Bronchus fibroblast of lung (primary cell): ENCODE data around the gene UPK3A. TPM values are rescaled to one million over a fixed set of nuclear protein-coding genes. Genes with fewer than 3 reads are reported as not detected.

ENCODE experiments used
- total RNA-seq: library from RNA; depleted of rRNA; stranded (reverse); fragments of >200 nt; gene quantifications from 2 replicates; pipeline ENCODE4 v1.2.3, GENCODE V29; 2015

UPK3A gene
- not detected in 2 replicates for total RNA-seq

GRCh38 chr22:45284705-45285262 is at the start of gene UPK3A:
Gene UPK3A, plus strand, starts transcription at chr22:45284949. Its CDS starts 65 bp downstream, at chr22:45285014.

GRCh38 chr22:45240810-45241631 is 43.7 kb upstream of the UPK3A start, which contains the start of gene KIAA0930:
Gene KIAA0930, minus strand, starts transcription at chr22:45240894. Its CDS starts 191 bp downstream, at chr22:45240703.

GRCh38 chr22:45309422-45310227 is 24.9 kb downstream of the UPK3A start, which contains the start of gene FAM118A:
Gene FAM118A, plus strand, starts transcription at chr22:45309934. Its CDS starts 12,446 bp downstream, at chr22:45322380.

Other genes starting within 250 kb of the UPK3A start
- 34.2 and 46.1 TPM in 2 replicates for gene NUP50, start 121.0 kb upstream of the UPK3A start, total RNA-seq
- gene KIAA0930, start 44.1 kb upstream of the UPK3A start, total RNA-seq = 15.5 and 16.3 TPM in 2 replicates
- 7.1 and 8.2 TPM in 2 replicates for gene FAM118A, start 25.0 kb downstream of the UPK3A start, total RNA-seq
- gene SMC1B, start 128.7 kb downstream of the UPK3A start, total RNA-seq = not detected in 2 replicates
- gene RIBC2, start 128.7 kb downstream of the UPK3A start, total RNA-seq = 1.0 and 2.9 TPM in 2 replicates
- gene FBLN1, start 217.9 kb downstream of the UPK3A start, total RNA-seq = 192 and 211 TPM in 2 replicates